Measurements from ENCODE around the gene ARFGAP1.

The ARFGAP1 gene

GRCh38 chr20:63261060-63261794 lies 11.4 kb upstream of the ARFGAP1 start:
- no peak for DNase-seq

- DNase-seq = no peak
These were observed 10.7 kb upstream of the ARFGAP1 start for GRCh38 chr20:63261795-63262528.

- no peak for DNase-seq
These were observed 9.8 kb upstream of the ARFGAP1 start for GRCh38 chr20:63262836-63263235.

GRCh38 chr20:63264000-63264399 lies 8.6 kb upstream of the ARFGAP1 start:
- DNase-seq = no peak

GRCh38 chr20:63264519-63264918 lies 8.1 kb upstream of the ARFGAP1 start:
- no peak for DNase-seq

- no peak for DNase-seq
These were observed 6.6 kb upstream of the ARFGAP1 start for GRCh38 chr20:63265891-63266515.

- DNase-seq = no peak
These were observed 4.9 kb upstream of the ARFGAP1 start for GRCh38 chr20:63267691-63268090.

- no peak for DNase-seq
These were observed 4.4 kb upstream of the ARFGAP1 start for GRCh38 chr20:63268256-63268655.

- DNase-seq = no peak
These were observed 3.8 kb upstream of the ARFGAP1 start for GRCh38 chr20:63268671-63269439.

- DNase-seq = no peak
These were observed 2.9 kb upstream of the ARFGAP1 start for GRCh38 chr20:63269724-63270123.

GRCh38 chr20:63270606-63271325 lies 1.8 kb upstream of the ARFGAP1 start:
- no peak for DNase-seq

GRCh38 chr20:63273059-63273579 lies 506 bp downstream of the ARFGAP1 start:
- no peak for DNase-seq

- DNase-seq = no peak
These were observed 1.2 kb downstream of the ARFGAP1 start for GRCh38 chr20:63273635-63274380.

- DNase-seq = no peak
These were observed 2.0 kb downstream of the ARFGAP1 start for GRCh38 chr20:63274381-63275228.

GRCh38 chr20:63275825-63276224 lies 3.2 kb downstream of the ARFGAP1 start:
- DNase-seq = no peak

GRCh38 chr20:63276956-63277355 lies 4.3 kb downstream of the ARFGAP1 start:
- DNase-seq = no peak

- no peak for DNase-seq
These were observed 5.1 kb downstream of the ARFGAP1 start for GRCh38 chr20:63277466-63278272.

GRCh38 chr20:63278661-63279060 lies 6.0 kb downstream of the ARFGAP1 start:
- DNase-seq = no peak

- no peak for DNase-seq
These were observed 7.3 kb downstream of the ARFGAP1 start for GRCh38 chr20:63279931-63280330.

- DNase-seq = no peak
These were observed 7.8 kb downstream of the ARFGAP1 start for GRCh38 chr20:63280371-63280770.

Measured in activated T-cell treated with anti-CD3 and anti-CD28 coated beads, Interleukin-2, amount 50 U/mL, for 48 hours (primary cell).